HG03039 (cell line): Measurements from ENCODE around the gene MAMSTR.

ENCODE experiments used
- ATAC-seq: cut with Tn5 transposase; IDR thresholded peaks from one replicate; pipeline ENCODE4 v1.9.1; 2021; ENCODE audit warnings: mild to moderate bottlenecking, moderate library complexity; ENCODE audit not compliant: unreplicated experiment

Gene MAMSTR

DNA sequence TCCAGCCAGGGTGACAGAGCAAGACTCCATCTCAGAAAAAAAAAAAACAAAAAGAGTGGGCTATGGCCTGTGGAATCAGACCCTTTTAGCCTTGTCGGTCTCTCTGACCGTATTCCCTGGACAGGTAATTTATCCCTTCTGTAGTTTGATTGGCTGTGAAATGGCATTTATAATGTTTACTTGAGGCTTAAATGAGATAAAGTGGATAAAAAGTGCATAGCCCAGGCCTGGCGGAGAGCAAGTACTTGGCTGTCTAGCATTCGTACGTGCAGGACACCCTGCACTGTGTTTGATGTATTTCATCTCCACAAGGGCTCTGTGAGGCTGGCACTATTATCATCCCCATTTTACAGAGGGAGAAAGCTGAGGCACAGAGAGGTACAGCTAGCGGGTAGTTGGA, 53.7 kb downstream of the MAMSTR start:
- ATAC-seq: no peak

DNA sequence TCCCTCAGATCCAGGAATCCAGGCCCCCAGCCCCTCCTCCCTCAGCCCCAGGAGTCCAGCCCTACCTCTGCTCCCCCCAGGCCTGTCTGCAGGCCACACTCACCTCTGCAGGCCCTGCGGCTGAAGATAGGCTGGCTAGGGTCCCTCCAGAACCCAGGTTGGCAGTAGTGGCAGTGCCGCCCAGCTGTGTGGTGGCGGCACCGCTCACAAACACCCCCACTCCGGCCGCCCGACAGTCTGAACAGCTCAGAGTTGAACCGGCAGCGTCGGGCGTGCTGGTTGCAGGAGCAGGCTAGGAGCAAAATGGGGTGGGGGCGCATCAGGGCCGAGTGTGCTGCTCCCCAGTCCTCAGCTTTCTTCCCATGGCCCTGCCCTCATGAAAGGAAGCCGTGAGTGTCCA, 55.0 kb downstream of the MAMSTR start:
- no peak for ATAC-seq

DNA sequence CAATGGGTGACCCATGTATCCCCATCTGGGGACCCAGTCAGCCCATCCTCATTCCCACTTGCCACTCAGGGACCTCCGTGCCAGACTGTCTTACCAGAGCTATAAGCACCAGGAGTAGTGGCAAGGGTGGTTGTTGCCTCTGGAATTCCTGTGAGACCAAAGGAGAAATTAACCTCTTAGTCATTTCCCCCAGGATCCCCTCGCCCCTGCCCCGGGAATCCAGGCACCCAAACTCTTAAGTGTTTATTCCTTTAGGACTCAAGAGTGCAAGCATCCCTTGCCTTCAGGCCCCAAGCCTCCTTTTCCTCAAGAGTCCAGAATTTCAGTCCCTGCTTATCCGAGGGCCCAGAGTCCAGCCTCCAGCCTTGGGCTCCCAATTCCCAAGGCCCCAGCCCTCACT, 55.9 kb downstream of the MAMSTR start:
- no peak for ATAC-seq
